ENCODE measurements around the gene USP12.

DNA sequence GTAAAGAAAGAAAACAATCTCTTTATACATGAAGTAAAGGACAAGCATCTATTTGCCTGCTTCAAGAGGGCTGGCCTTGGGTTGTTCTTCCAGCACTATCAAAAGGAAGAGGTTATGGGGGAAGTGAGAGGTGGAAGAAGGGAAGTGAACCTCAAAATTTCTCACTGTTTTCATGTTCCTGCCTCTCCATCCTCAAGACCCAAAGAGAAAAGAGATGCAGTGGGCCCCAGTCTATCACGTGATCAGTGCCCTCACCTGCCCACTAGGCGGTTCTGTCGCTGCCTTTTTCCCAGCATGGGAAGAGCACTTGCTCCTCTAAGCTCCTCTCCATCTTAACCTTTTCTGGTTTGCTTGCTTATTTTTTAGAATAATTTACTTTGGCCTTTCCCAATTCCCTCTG lies 6.2 kb upstream of the USP12 start:
- TF ChIP-seq, protein P1, sequence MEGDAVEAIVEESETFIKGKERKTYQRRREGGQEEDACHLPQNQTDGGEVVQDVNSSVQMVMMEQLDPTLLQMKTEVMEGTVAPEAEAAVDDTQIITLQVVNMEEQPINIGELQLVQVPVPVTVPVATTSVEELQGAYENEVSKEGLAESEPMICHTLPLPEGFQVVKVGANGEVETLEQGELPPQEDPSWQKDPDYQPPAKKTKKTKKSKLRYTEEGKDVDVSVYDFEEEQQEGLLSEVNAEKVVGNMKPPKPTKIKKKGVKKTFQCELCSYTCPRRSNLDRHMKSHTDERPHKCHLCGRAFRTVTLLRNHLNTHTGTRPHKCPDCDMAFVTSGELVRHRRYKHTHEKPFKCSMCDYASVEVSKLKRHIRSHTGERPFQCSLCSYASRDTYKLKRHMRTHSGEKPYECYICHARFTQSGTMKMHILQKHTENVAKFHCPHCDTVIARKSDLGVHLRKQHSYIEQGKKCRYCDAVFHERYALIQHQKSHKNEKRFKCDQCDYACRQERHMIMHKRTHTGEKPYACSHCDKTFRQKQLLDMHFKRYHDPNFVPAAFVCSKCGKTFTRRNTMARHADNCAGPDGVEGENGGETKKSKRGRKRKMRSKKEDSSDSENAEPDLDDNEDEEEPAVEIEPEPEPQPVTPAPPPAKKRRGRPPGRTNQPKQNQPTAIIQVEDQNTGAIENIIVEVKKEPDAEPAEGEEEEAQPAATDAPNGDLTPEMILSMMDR (IDR thresholded peaks at IDR 0.05): no peak
- no peak for TF ChIP-seq POLR2A (IDR thresholded peaks at IDR 0.05)
